ENCODE data around the gene FBXL20.

The FBXL20 gene

DNA sequence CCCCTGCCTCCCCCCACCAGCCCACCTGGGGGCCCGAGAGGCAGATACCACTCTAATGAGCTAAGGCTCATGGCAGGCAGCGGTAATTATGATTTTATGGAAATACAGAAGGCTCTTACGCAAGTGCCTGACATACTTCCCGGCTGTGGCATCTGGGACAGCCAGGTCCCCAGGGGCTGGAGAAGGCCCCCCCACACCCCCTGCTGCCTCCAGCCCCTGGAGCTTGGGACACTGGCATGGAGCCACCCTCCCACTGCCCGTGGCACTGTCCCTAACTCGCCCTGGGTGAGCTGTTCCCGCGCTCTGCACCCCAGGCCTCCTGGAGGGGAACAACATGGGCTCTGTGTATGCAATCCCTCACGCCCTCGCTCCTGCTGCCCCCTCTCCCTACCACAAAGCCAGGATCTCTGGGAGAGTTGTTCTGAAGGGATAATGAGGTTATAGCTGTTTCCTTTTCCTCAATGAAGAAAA, 170.3 kb downstream of the FBXL20 start:
- no peak for DNase-seq (ENCODE audit: low spot score)
- in situ Hi-C loops (cut with MboI; ENCODE audit: low pct_unique_long_range_greater_than_20kb, low sequenced_read_pairs, unreplicated experiment): no loop called here
- TF ChIP-seq, protein P1, sequence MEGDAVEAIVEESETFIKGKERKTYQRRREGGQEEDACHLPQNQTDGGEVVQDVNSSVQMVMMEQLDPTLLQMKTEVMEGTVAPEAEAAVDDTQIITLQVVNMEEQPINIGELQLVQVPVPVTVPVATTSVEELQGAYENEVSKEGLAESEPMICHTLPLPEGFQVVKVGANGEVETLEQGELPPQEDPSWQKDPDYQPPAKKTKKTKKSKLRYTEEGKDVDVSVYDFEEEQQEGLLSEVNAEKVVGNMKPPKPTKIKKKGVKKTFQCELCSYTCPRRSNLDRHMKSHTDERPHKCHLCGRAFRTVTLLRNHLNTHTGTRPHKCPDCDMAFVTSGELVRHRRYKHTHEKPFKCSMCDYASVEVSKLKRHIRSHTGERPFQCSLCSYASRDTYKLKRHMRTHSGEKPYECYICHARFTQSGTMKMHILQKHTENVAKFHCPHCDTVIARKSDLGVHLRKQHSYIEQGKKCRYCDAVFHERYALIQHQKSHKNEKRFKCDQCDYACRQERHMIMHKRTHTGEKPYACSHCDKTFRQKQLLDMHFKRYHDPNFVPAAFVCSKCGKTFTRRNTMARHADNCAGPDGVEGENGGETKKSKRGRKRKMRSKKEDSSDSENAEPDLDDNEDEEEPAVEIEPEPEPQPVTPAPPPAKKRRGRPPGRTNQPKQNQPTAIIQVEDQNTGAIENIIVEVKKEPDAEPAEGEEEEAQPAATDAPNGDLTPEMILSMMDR (IDR thresholded peaks at IDR 0.05; ENCODE audit: extremely low read depth, insufficient read depth, missing control alignments): no peak

DNA sequence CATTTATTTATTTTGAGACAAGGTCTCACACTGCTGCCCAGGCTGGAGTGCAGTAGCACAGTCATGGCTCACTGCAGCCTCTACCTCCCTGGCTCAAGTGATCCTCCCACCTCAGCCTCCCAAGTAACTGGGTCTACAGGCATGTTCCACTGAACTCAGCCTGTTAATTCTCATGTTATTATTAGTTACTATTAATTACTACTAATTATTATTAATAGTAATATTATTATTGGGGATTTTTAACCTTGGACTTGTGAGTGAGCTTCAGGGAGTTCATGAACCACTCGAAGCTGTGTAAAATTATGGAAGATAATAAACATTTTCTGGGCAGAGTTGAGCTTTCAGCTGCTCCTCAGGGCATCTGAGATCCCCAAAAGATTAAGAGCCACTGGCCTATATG, 171.1 kb downstream of the FBXL20 start:
- TF ChIP-seq, protein P1 (IDR thresholded peaks at IDR 0.05; ENCODE audit: extremely low read depth, insufficient read depth, missing control alignments): no peak
- DNase-seq (ENCODE audit: low spot score): no peak
- in situ Hi-C loops (cut with MboI; ENCODE audit: low pct_unique_long_range_greater_than_20kb, low sequenced_read_pairs, unreplicated experiment): no loop called here

DNA sequence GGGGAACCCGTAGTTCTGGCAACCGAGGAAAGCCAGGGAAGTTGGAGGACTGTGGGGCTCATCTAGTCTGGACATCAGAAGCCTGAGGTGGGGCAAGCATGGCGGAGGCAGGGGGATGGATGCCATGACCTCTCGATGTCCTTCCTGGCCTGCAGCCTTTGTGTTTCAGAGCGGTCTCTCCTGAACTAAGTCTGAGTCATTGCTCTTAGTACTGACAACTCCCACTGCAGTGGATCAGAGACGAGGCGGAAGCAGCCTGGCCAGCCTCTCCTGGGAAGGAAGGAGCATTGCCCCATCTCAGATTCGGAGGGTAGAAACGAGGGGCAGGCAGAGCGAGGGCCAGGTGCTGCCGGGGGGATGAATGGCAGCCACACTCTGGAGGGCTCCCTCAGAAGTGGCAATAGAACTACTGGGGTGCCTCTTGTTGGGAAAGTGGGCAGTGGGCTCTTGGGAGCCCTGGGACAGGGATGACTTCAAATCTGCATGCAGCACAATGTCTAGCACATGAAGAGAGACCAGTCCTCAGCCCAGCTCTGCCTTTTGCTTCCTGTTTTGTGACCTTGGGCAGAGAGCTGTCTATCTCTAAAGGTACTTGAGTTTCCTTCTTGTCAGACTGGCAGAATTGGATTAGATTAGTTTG, 172.0 kb downstream of the FBXL20 start:
- no peak for DNase-seq (ENCODE audit: low spot score)
- TF ChIP-seq, protein P1 (IDR thresholded peaks at IDR 0.05; ENCODE audit: extremely low read depth, insufficient read depth, missing control alignments): no peak
- in situ Hi-C loops (cut with MboI; ENCODE audit: low pct_unique_long_range_greater_than_20kb, low sequenced_read_pairs, unreplicated experiment): no loop called here

DNA sequence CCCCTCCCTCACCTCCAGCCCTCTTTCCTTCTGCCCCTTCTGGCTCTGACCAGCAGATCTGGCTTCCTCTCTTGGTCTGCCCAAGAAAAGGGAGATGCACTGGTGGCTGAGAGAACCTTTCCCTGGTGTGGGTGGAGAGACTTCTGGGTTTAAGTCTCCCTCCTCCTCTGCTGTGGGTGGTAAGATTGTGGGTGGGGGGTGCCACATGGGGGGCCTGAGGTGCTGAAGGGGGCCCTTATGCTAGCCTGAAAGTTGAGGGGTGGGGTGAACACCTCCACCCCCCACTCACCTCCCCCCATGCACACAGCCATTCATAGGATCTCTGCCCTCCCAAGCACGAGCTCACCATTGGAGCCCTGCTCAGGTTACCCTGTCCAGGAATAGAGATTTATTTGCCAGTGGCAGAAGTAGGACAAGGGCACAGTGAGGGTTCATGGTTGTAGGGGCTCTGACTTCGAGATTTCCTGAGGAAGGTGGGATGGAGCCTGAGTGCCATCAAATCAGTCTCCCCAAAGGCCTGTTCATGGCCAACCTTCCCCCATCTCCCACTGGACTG, 174.0 kb downstream of the FBXL20 start:
- in situ Hi-C loops (cut with MboI; ENCODE audit: low pct_unique_long_range_greater_than_20kb, low sequenced_read_pairs, unreplicated experiment): no loop called here
- no peak for DNase-seq (ENCODE audit: low spot score)
- TF ChIP-seq, protein P1 (IDR thresholded peaks at IDR 0.05; ENCODE audit: extremely low read depth, insufficient read depth, missing control alignments): no peak

DNA sequence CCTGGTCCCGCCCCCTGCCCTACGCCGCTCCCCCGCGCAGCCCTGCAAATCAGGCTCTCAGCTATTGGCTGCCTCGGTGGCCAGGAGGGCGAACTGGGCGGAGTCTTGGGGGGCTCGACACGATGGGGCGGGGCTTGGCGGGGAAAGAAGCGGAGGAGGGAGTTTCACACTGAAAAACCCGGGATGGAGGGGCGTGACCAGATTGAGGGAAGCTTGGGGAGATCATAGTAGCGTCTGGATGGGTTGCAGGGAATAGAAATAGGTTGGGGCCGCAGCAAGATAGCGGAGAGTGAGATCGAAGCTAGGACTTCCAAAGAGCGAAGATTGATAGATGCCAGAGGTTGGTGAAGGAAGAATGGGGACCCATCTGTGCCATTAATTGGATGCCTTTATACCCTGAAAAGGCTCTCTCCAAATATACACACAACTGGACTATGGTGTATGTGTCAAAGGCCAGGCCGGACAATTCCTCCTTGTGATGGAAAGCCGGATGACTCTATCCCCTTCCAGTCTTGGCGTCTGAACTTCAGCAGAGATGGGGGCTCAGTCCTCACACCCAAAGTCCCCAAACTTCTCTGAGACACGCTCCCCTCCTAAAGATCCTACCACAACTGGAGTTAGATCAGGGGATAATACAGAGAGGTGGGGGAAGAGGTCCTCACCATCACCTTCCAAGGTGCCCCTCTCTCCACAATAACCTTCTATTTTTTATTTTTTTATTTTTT, 175.3 kb downstream of the FBXL20 start:
- TF ChIP-seq, protein P1 (IDR thresholded peaks at IDR 0.05; ENCODE audit: extremely low read depth, insufficient read depth, missing control alignments): no peak
- peak; percentile 65 for DNase-seq (ENCODE audit: low spot score)
- in situ Hi-C loops (cut with MboI; ENCODE audit: low pct_unique_long_range_greater_than_20kb, low sequenced_read_pairs, unreplicated experiment): no loop called here

DNA sequence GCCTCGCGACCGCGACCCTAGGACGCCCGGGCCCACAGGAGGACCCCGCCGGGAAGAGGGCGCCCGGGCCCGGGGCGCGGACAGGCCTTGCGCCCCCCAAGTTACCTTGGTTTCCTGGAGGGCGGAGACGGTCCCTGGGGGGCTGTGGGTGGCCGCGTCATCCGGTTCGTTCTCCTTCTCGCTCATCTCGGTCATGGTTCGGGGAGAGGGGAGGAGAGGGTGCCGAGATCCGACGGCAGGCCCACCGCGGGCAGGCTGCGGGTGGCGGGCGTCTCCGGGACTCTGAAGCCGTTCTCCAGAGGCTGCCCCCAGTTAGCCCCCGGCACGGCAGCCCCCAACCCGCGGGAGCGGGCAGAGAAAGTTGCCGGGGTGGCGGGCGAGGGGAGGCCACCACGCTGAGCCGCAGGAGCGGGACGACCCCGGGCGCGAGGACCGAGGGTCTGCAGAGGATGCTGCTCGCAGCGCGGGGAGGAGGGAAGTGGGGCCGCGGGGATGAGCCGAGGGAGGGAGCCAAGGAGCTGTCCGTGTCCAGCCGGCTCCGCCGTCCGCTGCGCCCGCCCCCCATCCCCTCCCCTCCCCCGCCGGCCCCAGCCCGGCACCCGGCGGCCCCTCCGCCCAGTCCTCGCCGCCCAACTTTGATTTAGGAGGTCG, 176.0 kb downstream of the FBXL20 start, which contains the start of gene STAC2:
TSS of gene STAC2 (minus strand) at position 638 of the 651 bp plus-strand sequence. CDS start at position 195, 443 bp downstream.
- in situ Hi-C loops (cut with MboI; ENCODE audit: low pct_unique_long_range_greater_than_20kb, low sequenced_read_pairs, unreplicated experiment): no loop called here

More for the DNA sequence above, 176.0 kb downstream of the FBXL20 start, which contains the start of gene STAC2:
- no peak for DNase-seq (ENCODE audit: low spot score)
- TF ChIP-seq, protein P1 (IDR thresholded peaks at IDR 0.05; ENCODE audit: extremely low read depth, insufficient read depth, missing control alignments): no peak
